Keratinocyte (primary cell): ENCODE results near the gene PRKCG. TPM values are rescaled to one million over a fixed set of nuclear protein-coding genes. Genes with fewer than 3 reads are reported as not detected.

Experiments
- DNase-seq: peaks from one replicate; pipeline ENCODE4 v3.0.0-alpha.2; 2011; ENCODE audit warnings: low read depth, missing footprints, low spot score
- FAIRE-seq: peaks from 2 replicates; lab custom pipeline; 2011; peaks lifted over from hg19 to GRCh38; lab: Jason Lieb, UNC
- H2AFZ ChIP-seq: 2 replicates; pipeline ENCODE4 v1.6.0; 2012; ENCODE audit warnings: low read length, control low read depth, inconsistent platforms; ENCODE audit not compliant: control insufficient read depth
- H3K27ac ChIP-seq: 2 replicates; pipeline ENCODE4 v1.5.1; 2011; ENCODE audit warnings: low read length; ENCODE audit not compliant: control insufficient read depth, insufficient read depth
- H3K27me3 ChIP-seq: 3 replicates; pipeline ENCODE4 v1.6.0; 2011; ENCODE audit warnings: low read length; ENCODE audit not compliant: control insufficient read depth, insufficient read depth; ENCODE audit errors: extremely low read depth
- H3K36me3 ChIP-seq, 2 experiments: 2 replicates in 1 of 2; 3 replicates in 1 of 2; pipeline ENCODE4 v1.5.1; 2011; ENCODE audit warnings: low read length in 2 of 2, mild to moderate bottlenecking in 1 of 2; ENCODE audit not compliant: control insufficient read depth in 2 of 2, insufficient read depth in 2 of 2; ENCODE audit errors: extremely low read depth in 1 of 2
- H3K4me1 ChIP-seq: 3 replicates; pipeline ENCODE4 v1.5.1; 2011; ENCODE audit warnings: low read length; ENCODE audit not compliant: control insufficient read depth, insufficient read depth; ENCODE audit errors: extremely low read depth
- H3K4me2 ChIP-seq: 3 replicates; pipeline ENCODE4 v1.6.0; 2011; ENCODE audit warnings: low read depth, low read length; ENCODE audit not compliant: control insufficient read depth, insufficient read depth; ENCODE audit errors: extremely low read depth
- H3K4me3 ChIP-seq, 3 experiments: fragments of 200-600 bp in 1 of 3; sonication (generic) in 1 of 3; 2 replicates in 2 of 3; 3 replicates in 1 of 3; pipeline ENCODE4 v1.5.1; 2011 to 2016; ENCODE audit warnings: low read length in 3 of 3, mild to moderate bottlenecking in 3 of 3, control low read depth in 2 of 3, inconsistent platforms in 1 of 3, low read depth in 1 of 3, mixed read lengths in 1 of 3, mixed run types in 1 of 3, moderate library complexity in 1 of 3; ENCODE audit not compliant: control insufficient read depth in 2 of 3, insufficient read depth in 2 of 3; ENCODE audit errors: extremely low read depth in 1 of 3
- H3K79me2 ChIP-seq: 2 replicates; pipeline ENCODE4 v1.6.0; 2012; ENCODE audit warnings: low read length; ENCODE audit not compliant: control insufficient read depth, insufficient read depth
- H3K9ac ChIP-seq: 3 replicates; pipeline ENCODE4 v1.6.0; 2011; ENCODE audit warnings: low read length; ENCODE audit not compliant: control insufficient read depth, insufficient read depth; ENCODE audit errors: extremely low read depth
- H3K9me1 ChIP-seq: 3 replicates; pipeline ENCODE4 v1.6.0; 2011; ENCODE audit warnings: low read length; ENCODE audit not compliant: control insufficient read depth, insufficient read depth; ENCODE audit errors: extremely low read depth
- H3K9me3 ChIP-seq: 2 replicates; pipeline ENCODE4 v1.5.1; 2012; ENCODE audit warnings: low read depth, low read length; ENCODE audit not compliant: control insufficient read depth
- H4K20me1 ChIP-seq: 3 replicates; pipeline ENCODE4 v1.6.0; 2011; ENCODE audit warnings: low read length; ENCODE audit not compliant: control insufficient read depth, insufficient read depth; ENCODE audit errors: extremely low read depth
- CTCF ChIP-seq, 3 experiments: IDR thresholded peaks in 1 of 3; conservative IDR thresholded peaks in 1 of 3; optimal IDR thresholded peaks in 1 of 3; 2 replicates in 2 of 3; 3 replicates in 1 of 3; pipeline versions ENCODE3 to v1.5.1; 2011; ENCODE audit warnings: low read length in 3 of 3, mild to moderate bottlenecking in 3 of 3, moderate library complexity in 2 of 3, control low read depth in 1 of 3, inconsistent platforms in 1 of 3; ENCODE audit not compliant: insufficient read depth in 2 of 3; ENCODE audit errors: extremely low read depth in 1 of 3
- EZH2 ChIP-seq: IDR thresholded peaks from one replicate; pipeline ENCODE4 v1.6.1; 2012; ENCODE audit warnings: inconsistent platforms, mild to moderate bottlenecking, low read length, moderate library complexity
- dilution Hi-C: fragments of 300-500 bp; cut with MboI; formaldehyde crosslinking; loops from one replicate; pipeline ENCODE4 v1.7.0; 2020; ENCODE audit warnings: low sequenced_read_pairs; ENCODE audit not compliant: extremely low pct_ligation_motif_present
- polyA plus RNA-seq, 5 experiments: library from polyadenylated mRNA; depleted of rRNA in 3 of 5; stranded (reverse) in 3 of 5; stranded (forward) in 1 of 5; unstranded in 1 of 5; fragments of >200 nt; gene quantifications; 1 replicate in 1 of 5; 2 replicates in 3 of 5; 3 replicates in 1 of 5; pipeline versions ENCODE4 v1.2.1 to v1.2.3, GENCODE V29; 2011 to 2012; ENCODE audit warnings: missing spikeins in 2 of 5, low read depth in 1 of 5, low replicate concordance in 1 of 5

The PRKCG gene
- polyA plus RNA-seq, 1 donor (not counting 4 experiments of a cell fraction or from before 2014, with no cell fraction given), result not detected

- H3K4me3 ChIP-seq, result no peak overlapping the region
- TF ChIP-seq CTCF (optimal IDR thresholded peaks at IDR 0.05 in 1 of 3, IDR thresholded peaks at IDR 0.05 in 1 of 3, conservative IDR thresholded peaks at IDR 0.05 in 1 of 3; ENCODE audit: extremely low read depth in 1 of 3, insufficient read depth in 2 of 3, low read length in 3 of 3) (no peak), EZH2 (no peak)
These were observed 70.0 kb downstream of the PRKCG start for GRCh38 chr19:53951947-53952346.

GRCh38 chr19:53953383-53953782, 71.4 kb downstream of the PRKCG start:
- no peaks in the 10 kb centered on the region for H3K9me3 ChIP-seq
- H3K27me3 ChIP-seq, result peaks cover 10% of the 10 kb centered on the region
- TF ChIP-seq CTCF (optimal IDR thresholded peaks at IDR 0.05 in 1 of 3, IDR thresholded peaks at IDR 0.05 in 1 of 3, conservative IDR thresholded peaks at IDR 0.05 in 1 of 3; ENCODE audit: extremely low read depth in 1 of 3, insufficient read depth in 2 of 3, low read length in 3 of 3) (no peak), EZH2 (no peak)
- no peaks in the 10 kb centered on the region for H3K9me1 ChIP-seq
- FAIRE-seq, result no peak
- DNase-seq, result no peak
- H3K4me1 ChIP-seq, result no peaks in the 10 kb centered on the region
- no peak overlapping the region for H3K9ac ChIP-seq
- H3K79me2 ChIP-seq, result no peaks in the 10 kb centered on the region
- H2AFZ ChIP-seq, result no peak overlapping the region
- H3K27ac ChIP-seq, result no peak overlapping the region
- H3K4me2 ChIP-seq, result no peak overlapping the region
- no peak overlapping the region for H3K4me3 ChIP-seq
- dilution Hi-C loops, result no loop called here
- no peaks in the 10 kb centered on the region for H3K36me3 ChIP-seq
- no peaks in the 10 kb centered on the region for H4K20me1 ChIP-seq

More at GRCh38 chr19:53951947-53952346, 70.0 kb downstream of the PRKCG start:
- H3K9me3 ChIP-seq, result no peaks in the 10 kb centered on the region
- no peak for FAIRE-seq
- no peak overlapping the region for H3K4me2 ChIP-seq
- H3K27ac ChIP-seq, result no peak overlapping the region
- H2AFZ ChIP-seq, result no peak overlapping the region
- H3K36me3 ChIP-seq, result no peaks in the 10 kb centered on the region
- H4K20me1 ChIP-seq, result no peaks in the 10 kb centered on the region
- no peaks in the 10 kb centered on the region for H3K9me1 ChIP-seq
- no peaks in the 10 kb centered on the region for H3K27me3 ChIP-seq
- no peak overlapping the region for H3K9ac ChIP-seq
- DNase-seq, result no peak
- dilution Hi-C loops, result no loop called here
- no peaks in the 10 kb centered on the region for H3K79me2 ChIP-seq
- H3K4me1 ChIP-seq, result no peaks in the 10 kb centered on the region

Other genes starting within 250 kb of the PRKCG start
- not detected in 3 replicates for gene NLRP12, start 57.9 kb upstream of the PRKCG start, polyA plus RNA-seq
- 16.8 to 24.6 TPM (median 19.4 TPM) in 3 replicates for gene MYADM, start 14.3 kb upstream of the PRKCG start, polyA plus RNA-seq
- not detected in 3 replicates for gene CACNG7, start 27.1 kb downstream of the PRKCG start, polyA plus RNA-seq
- gene CACNG8, start 80.7 kb downstream of the PRKCG start, polyA plus RNA-seq, result not detected in 3 replicates
- gene CACNG6, start 109.4 kb downstream of the PRKCG start, polyA plus RNA-seq, result not detected in 3 replicates
- not detected in 3 replicates for gene VSTM1, start 181.7 kb downstream of the PRKCG start, polyA plus RNA-seq
- not detected in 3 replicates for gene TARM1, start 199.2 kb downstream of the PRKCG start, polyA plus RNA-seq
- gene OSCAR, start 218.6 kb downstream of the PRKCG start, polyA plus RNA-seq, result 0.12 to 0.32 TPM (median 0.14 TPM) in 3 replicates
- 41.9 to 61.4 TPM (median 44.5 TPM) in 3 replicates for gene NDUFA3, start 220.7 kb downstream of the PRKCG start, polyA plus RNA-seq
- gene TFPT, start 233.5 kb downstream of the PRKCG start, polyA plus RNA-seq, result 6.8 to 9.2 TPM (median 7.8 TPM) in 3 replicates
- 25.7 to 56.9 TPM (median 42.2 TPM) in 3 replicates for gene PRPF31, start 233.6 kb downstream of the PRKCG start, polyA plus RNA-seq